ENCODE results near the gene NBEA.

The NBEA gene

DNA sequence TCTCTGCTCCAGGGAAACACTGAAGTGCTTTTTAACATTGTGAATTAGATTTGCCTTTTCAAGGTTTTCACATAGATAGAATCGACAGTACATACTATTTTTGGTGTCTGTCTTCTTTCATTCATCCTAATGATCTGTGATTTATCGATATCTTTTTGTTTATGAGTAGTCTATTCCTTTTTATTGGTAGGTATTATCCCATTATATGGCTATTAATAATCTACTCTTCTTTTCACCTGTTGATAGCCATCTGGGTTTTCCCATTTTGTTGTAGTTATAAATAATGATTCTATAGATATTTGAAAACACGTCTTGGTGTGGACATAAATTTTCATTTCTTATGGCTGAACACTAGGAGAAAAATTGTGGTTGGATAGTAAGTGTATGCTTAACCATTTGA, 271.8 kb downstream of the NBEA start:
- TF ChIP-seq, protein P1, sequence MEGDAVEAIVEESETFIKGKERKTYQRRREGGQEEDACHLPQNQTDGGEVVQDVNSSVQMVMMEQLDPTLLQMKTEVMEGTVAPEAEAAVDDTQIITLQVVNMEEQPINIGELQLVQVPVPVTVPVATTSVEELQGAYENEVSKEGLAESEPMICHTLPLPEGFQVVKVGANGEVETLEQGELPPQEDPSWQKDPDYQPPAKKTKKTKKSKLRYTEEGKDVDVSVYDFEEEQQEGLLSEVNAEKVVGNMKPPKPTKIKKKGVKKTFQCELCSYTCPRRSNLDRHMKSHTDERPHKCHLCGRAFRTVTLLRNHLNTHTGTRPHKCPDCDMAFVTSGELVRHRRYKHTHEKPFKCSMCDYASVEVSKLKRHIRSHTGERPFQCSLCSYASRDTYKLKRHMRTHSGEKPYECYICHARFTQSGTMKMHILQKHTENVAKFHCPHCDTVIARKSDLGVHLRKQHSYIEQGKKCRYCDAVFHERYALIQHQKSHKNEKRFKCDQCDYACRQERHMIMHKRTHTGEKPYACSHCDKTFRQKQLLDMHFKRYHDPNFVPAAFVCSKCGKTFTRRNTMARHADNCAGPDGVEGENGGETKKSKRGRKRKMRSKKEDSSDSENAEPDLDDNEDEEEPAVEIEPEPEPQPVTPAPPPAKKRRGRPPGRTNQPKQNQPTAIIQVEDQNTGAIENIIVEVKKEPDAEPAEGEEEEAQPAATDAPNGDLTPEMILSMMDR (conservative IDR thresholded peaks at IDR 0.05) = no peak
- no peak for TF ChIP-seq ZFX (IDR thresholded peaks at IDR 0.05)
- no peak overlapping the region for H3K27ac ChIP-seq

- H3K27ac ChIP-seq = no peak overlapping the region
- TF ChIP-seq, protein P1 (conservative IDR thresholded peaks at IDR 0.05) = no peak
- TF ChIP-seq ZFX (IDR thresholded peaks at IDR 0.05) = no peak
These were observed 274.1 kb downstream of the NBEA start for GRCh38 chr13:35216131-35216530.

- TF ChIP-seq, protein P1 (conservative IDR thresholded peaks at IDR 0.05) = no peak
- no peak for TF ChIP-seq ZFX (IDR thresholded peaks at IDR 0.05)
- H3K27ac ChIP-seq = no peak overlapping the region
These were observed 277.0 kb downstream of the NBEA start for GRCh38 chr13:35219021-35219420.

DNA sequence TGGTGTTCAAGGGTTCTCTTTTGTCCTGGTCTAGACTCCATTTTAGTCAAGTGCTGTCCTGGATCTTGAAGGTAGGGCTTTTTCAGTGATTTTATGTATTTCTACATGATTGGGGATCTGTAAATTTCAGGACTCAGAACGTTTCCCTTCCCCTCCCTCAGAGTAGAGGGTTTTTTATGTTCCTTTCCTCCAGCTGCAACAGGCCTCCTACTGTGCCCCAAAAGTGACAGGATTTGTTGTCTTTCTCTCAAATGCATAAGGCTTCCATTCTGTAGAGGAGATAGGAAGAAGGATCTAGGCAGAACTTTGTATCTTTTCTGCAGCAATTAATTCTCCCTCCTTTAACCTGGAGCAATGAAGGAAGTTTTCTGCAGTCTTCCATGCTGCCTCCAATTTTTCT, 283.1 kb downstream of the NBEA start:
- no peak for TF ChIP-seq ZFX (IDR thresholded peaks at IDR 0.05)
- TF ChIP-seq, protein P1 (conservative IDR thresholded peaks at IDR 0.05) = no peak
- H3K27ac ChIP-seq = no peak overlapping the region

DNA sequence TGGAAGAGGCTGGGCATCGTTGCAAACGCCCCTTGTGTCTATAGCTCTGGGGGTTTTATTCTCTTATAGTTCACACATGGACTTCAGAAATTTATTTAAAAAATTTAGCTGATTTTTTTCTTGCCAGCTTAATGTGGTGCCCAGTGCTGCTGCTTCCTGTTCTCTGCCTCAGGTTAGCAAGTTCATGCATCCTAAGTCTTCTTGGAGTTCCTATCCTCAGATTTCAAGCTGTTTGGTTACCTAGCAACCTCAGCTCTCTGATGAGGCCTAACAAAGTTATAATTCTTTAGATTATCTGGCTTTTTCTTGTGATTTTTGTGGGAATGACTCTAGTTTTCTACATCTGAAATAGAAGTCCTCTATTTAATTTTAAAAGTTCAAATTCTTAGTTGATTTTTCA, 283.5 kb downstream of the NBEA start:
- TF ChIP-seq, protein P1 (conservative IDR thresholded peaks at IDR 0.05) = no peak
- TF ChIP-seq ZFX (IDR thresholded peaks at IDR 0.05) = no peak
- H3K27ac ChIP-seq = no peak overlapping the region

DNA sequence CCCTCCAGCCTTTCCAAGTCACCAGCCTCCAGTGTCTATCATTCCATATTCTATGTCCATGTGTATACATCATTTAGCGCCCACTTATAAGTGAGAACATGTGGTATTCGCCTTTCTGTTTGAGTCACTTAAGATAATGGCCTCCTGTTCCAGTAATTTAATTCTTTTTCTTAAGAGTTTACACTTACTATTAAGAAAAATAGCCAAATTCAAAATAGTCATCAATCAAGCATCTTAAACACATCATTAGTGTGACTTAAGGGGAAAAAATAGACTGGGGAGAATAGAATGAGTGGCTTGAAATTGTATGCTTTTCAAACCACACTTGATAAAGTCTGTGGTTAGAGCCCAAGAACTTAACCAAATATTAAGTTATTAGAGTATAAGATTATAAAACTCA, 286.5 kb downstream of the NBEA start:
- no peak overlapping the region for H3K27ac ChIP-seq
- no peak for TF ChIP-seq ZFX (IDR thresholded peaks at IDR 0.05)
- TF ChIP-seq, protein P1 (conservative IDR thresholded peaks at IDR 0.05) = no peak

- TF ChIP-seq, protein P1 (conservative IDR thresholded peaks at IDR 0.05) = no peak
- TF ChIP-seq ZFX (IDR thresholded peaks at IDR 0.05) = no peak
- no peak overlapping the region for H3K27ac ChIP-seq
These were observed 289.4 kb downstream of the NBEA start for GRCh38 chr13:35231426-35231825.
